Neural cell (in vitro differentiated cells): Measurements from ENCODE around the gene RGS10. TPM values are rescaled to one million over a fixed set of nuclear protein-coding genes. Genes with fewer than 3 reads are reported as not detected.

Experiments used
- H2AFZ ChIP-seq: fragments of 200-600, 300-800 bp; sonication (generic), shearing (Covaris generic); 2 replicates; pipeline ENCODE4 v1.6.0; 2014; ENCODE audit warnings: low read depth, mild to moderate bottlenecking, antibody characterized with exemption, low read length, moderate library complexity
- H3F3A ChIP-seq: fragments of 200-600 bp; shearing (Covaris generic); 2 replicates; pipeline ENCODE4 v1.6.1; 2016; ENCODE audit warnings: mild to moderate bottlenecking, moderate library complexity, mixed read lengths, antibody characterized with exemption, low read length; ENCODE audit not compliant: insufficient read depth, poor library complexity, severe bottlenecking
- H3K27ac ChIP-seq: fragments of 200-600, 300-800 bp; sonication (generic), shearing (Covaris generic); 2 replicates; pipeline ENCODE4 v1.5.1; 2014; ENCODE audit warnings: mild to moderate bottlenecking, low read length, moderate library complexity
- H3K27me3 ChIP-seq: fragments of 300-800, 200-600 bp; sonication (generic), shearing (Covaris generic); 2 replicates; pipeline ENCODE4 v1.6.0; 2014; ENCODE audit warnings: mild to moderate bottlenecking, low read depth, low read length, moderate library complexity; ENCODE audit not compliant: insufficient read depth
- H3K36me3 ChIP-seq: fragments of 300-800, 200-600 bp; sonication (generic), shearing (Covaris generic); 2 replicates; pipeline ENCODE4 v1.5.1; 2014; ENCODE audit warnings: mild to moderate bottlenecking, antibody characterized with exemption, low read length, moderate library complexity; ENCODE audit not compliant: insufficient read depth
- H3K4me2 ChIP-seq: fragments of 300-800, 200-600 bp; sonication (generic), shearing (Covaris generic); 2 replicates; pipeline ENCODE4 v1.6.0; 2014; ENCODE audit warnings: mild to moderate bottlenecking, low read length
- H3K4me3 ChIP-seq: fragments of 300-800, 200-600 bp; sonication (generic), shearing (Covaris generic); 2 replicates; pipeline ENCODE4 v1.5.1; 2014; ENCODE audit warnings: mild to moderate bottlenecking, low read length, moderate library complexity
- H3K79me2 ChIP-seq: fragments of 200-600 bp; shearing (Covaris generic); replicated peaks from 2 replicates; pipeline ENCODE4 v1.6.0; 2014; ENCODE audit warnings: mild to moderate bottlenecking, low read length, moderate library complexity; ENCODE audit not compliant: insufficient read depth
- H3K9ac ChIP-seq: fragments of 300-800, 200-600 bp; sonication (generic), shearing (Covaris generic); 2 replicates; pipeline ENCODE4 v1.6.1; 2016; ENCODE audit warnings: mild to moderate bottlenecking, low read length, mixed read lengths
- H3K9me2 ChIP-seq: fragments of 200-600 bp; shearing (Covaris generic); 2 replicates; pipeline ENCODE4 v1.6.1; 2016; ENCODE audit warnings: mild to moderate bottlenecking, low read length, mixed read lengths; ENCODE audit not compliant: insufficient read depth
- H3K9me3 ChIP-seq: fragments of 200-600, 300-800 bp; sonication (generic), shearing (Covaris generic); 2 replicates; pipeline ENCODE4 v1.6.1; 2016; ENCODE audit warnings: mild to moderate bottlenecking, mixed run types, low read length, moderate library complexity, mixed read lengths
- H4K20me1 ChIP-seq: fragments of 200-600 bp; shearing (Covaris generic); 2 replicates; pipeline ENCODE4 v1.6.1; 2016; ENCODE audit warnings: mild to moderate bottlenecking, mixed run types; ENCODE audit not compliant: insufficient read depth
- CTCF ChIP-seq: fragments of 450-650 bp; IDR thresholded peaks from 2 replicates; pipeline ENCODE4 v1.5.1; 2014; ENCODE audit warnings: antibody characterized with exemption, mild to moderate bottlenecking, moderate library complexity; ENCODE audit not compliant: poor library complexity, severe bottlenecking
- EP300 ChIP-seq: fragments of 450-650 bp; conservative IDR thresholded peaks from 2 replicates; pipeline ENCODE4 v1.6.1; 2014; ENCODE audit warnings: antibody characterized with exemption, mild to moderate bottlenecking, moderate library complexity; ENCODE audit not compliant: poor library complexity, severe bottlenecking
- EZH2 ChIP-seq: fragments of 200-600, 300-800 bp; shearing (Covaris generic), sonication (generic); IDR thresholded peaks from 2 replicates; pipeline ENCODE4 v1.6.1; 2014; ENCODE audit warnings: antibody characterized with exemption, low read length, borderline replicate concordance, mild to moderate bottlenecking; ENCODE audit not compliant: insufficient read depth, poor library complexity, severe bottlenecking
- MXI1 ChIP-seq: fragments of 450-650 bp; conservative IDR thresholded peaks from 2 replicates; pipeline ENCODE4 v1.6.1; 2014; ENCODE audit warnings: antibody characterized with exemption, mild to moderate bottlenecking; ENCODE audit not compliant: poor library complexity, severe bottlenecking
- POLR2AphosphoS5 ChIP-seq: IDR thresholded peaks from 2 replicates; pipeline ENCODE4 v1.6.1; 2012
- RAD21 ChIP-seq: fragments of 450-650 bp; conservative IDR thresholded peaks from 2 replicates; pipeline ENCODE4 v1.6.1; 2014; ENCODE audit warnings: antibody characterized with exemption, mild to moderate bottlenecking, moderate library complexity
- REST ChIP-seq: IDR thresholded peaks from 2 replicates; pipeline ENCODE4 v1.6.1; 2012; ENCODE audit warnings: borderline replicate concordance
- SMC3 ChIP-seq: fragments of 450-650 bp; conservative IDR thresholded peaks from 2 replicates; pipeline ENCODE4 v1.6.1; 2014; ENCODE audit warnings: antibody characterized with exemption, mild to moderate bottlenecking, moderate library complexity; ENCODE audit not compliant: poor library complexity
- TAF1 ChIP-seq: IDR thresholded peaks from 2 replicates; pipeline ENCODE4 v1.6.1; 2012; ENCODE audit warnings: low read depth
- polyA plus RNA-seq: library from polyadenylated mRNA; depleted of rRNA; stranded (reverse); fragments of >200 nt; gene quantifications from 2 replicates; pipeline ENCODE4 v1.2.3, GENCODE V29; 2014

The RGS10 gene
- polyA plus RNA-seq, 1 donor from 2014 or later, result 2.6 TPM

- H3F3A ChIP-seq, result no peaks in the 10 kb centered on the region
- no peaks in the 10 kb centered on the region for H3K79me2 ChIP-seq
- H3K9me2 ChIP-seq, result no peaks in the 10 kb centered on the region
- H3K36me3 ChIP-seq, result peaks cover 25% of the 10 kb centered on the region
- no peak overlapping the region for H3K4me3 ChIP-seq
- no peaks in the 10 kb centered on the region for H3K27me3 ChIP-seq
- H2AFZ ChIP-seq, result no peak overlapping the region
- no peak overlapping the region for H3K27ac ChIP-seq
- no peaks in the 10 kb centered on the region for H3K9me3 ChIP-seq
- H4K20me1 ChIP-seq, result no peaks in the 10 kb centered on the region
- no peak overlapping the region for H3K4me2 ChIP-seq
- H3K9ac ChIP-seq, result no peak overlapping the region
- TF ChIP-seq EZH2, result no peak
- TF ChIP-seq TAF1, result no peak
- no peak for TF ChIP-seq REST
- TF ChIP-seq RAD21, result no peak
- no peak for TF ChIP-seq SMC3
- TF ChIP-seq CTCF, result no peak
- no peak for TF ChIP-seq MXI1
- no peak for TF ChIP-seq EP300
- TF ChIP-seq POLR2AphosphoS5, result no peak
Measured at GRCh38 chr10:119575506-119575905, 33.0 kb upstream of the RGS10 start.

- Histone ChIP-seq H3K36me3 (no peaks in the 10 kb centered on the region), H3K79me2 (no peaks in the 10 kb centered on the region)
Measured at GRCh38 chr10:119567978-119568377, 25.5 kb upstream of the RGS10 start.

More at GRCh38 chr10:119567978-119568377, 25.5 kb upstream of the RGS10 start:
- Histone ChIP-seq H2AFZ (no peak overlapping the region), H3K9ac (no peak overlapping the region), H3F3A (no peaks in the 10 kb centered on the region), H3K27ac (no peak overlapping the region), H3K27me3 (no peaks in the 10 kb centered on the region), H4K20me1 (no peaks in the 10 kb centered on the region), H3K4me3 (no peak overlapping the region), H3K4me2 (no peak overlapping the region), H3K9me3 (no peaks in the 10 kb centered on the region), H3K9me2 (no peaks in the 10 kb centered on the region)
- TF ChIP-seq REST, result no peak
- TF ChIP-seq POLR2AphosphoS5, result no peak
- TF ChIP-seq MXI1, result no peak
- no peak for TF ChIP-seq EP300
- no peak for TF ChIP-seq SMC3
- no peak for TF ChIP-seq TAF1
- no peak for TF ChIP-seq CTCF
- no peak for TF ChIP-seq EZH2
- no peak for TF ChIP-seq RAD21
